PC-9 (cell line): Measurements from ENCODE around the gene CAPN9. TPM values are rescaled to one million over a fixed set of nuclear protein-coding genes. Genes with fewer than 3 reads are reported as not detected.

Experiments
- BruUV-seq: library from RNA; stranded (reverse); fragments of 400-500 nt; replicated peaks from 2 replicates; lab custom pipeline; 2021; lab: Mats Ljungman, UMichigan
- CTCF ChIA-PET: fragments of 300-600 bp; sonication (Branson Sonifier 250); formaldehyde crosslinking; loops from one replicate; lab custom pipeline; 2022; ENCODE audit warnings: antibody characterized with exemption; lab: Charles Lee
- POLR2A ChIA-PET: fragments of 300-600 bp; sonication (Branson Sonifier 250); formaldehyde crosslinking; loops from one replicate; lab custom pipeline; 2022; ENCODE audit warnings: antibody characterized with exemption; ENCODE audit not compliant: unreplicated experiment; lab: Charles Lee
- DNase-seq, 2 experiments: peaks; one replicate each; pipeline versions ENCODE4 v3.0.0 to v3.0.0-alpha.2; 2015 to 2022; ENCODE audit warnings: mixed read lengths in 1 of 2
- H2AFZ ChIP-seq: fragments of 200-600 bp; sonication (generic); 2 replicates; pipeline ENCODE4 v1.8.1; 2017; ENCODE audit warnings: antibody characterized with exemption
- H3F3A ChIP-seq: fragments of 200-600 bp; sonication (generic); 2 replicates; pipeline ENCODE4 v1.8.1; 2017; ENCODE audit warnings: antibody characterized with exemption, mild to moderate bottlenecking, low read depth; ENCODE audit not compliant: insufficient read depth
- H3K27ac ChIP-seq: fragments of 200-600 bp; sonication (generic); 2 replicates; pipeline ENCODE4 v1.6.1; 2016; ENCODE audit warnings: mixed run types
- H3K27me3 ChIP-seq: fragments of 200-600 bp; sonication (generic); 2 replicates; pipeline ENCODE4 v1.6.1; 2016; ENCODE audit warnings: low read depth, mixed run types; ENCODE audit not compliant: insufficient read depth
- H3K36me3 ChIP-seq: fragments of 200-600 bp; sonication (generic); 2 replicates; pipeline ENCODE4 v1.6.1; 2016; ENCODE audit warnings: low read depth, mixed run types
- H3K4me1 ChIP-seq: fragments of 200-600 bp; sonication (generic); replicated peaks from 2 replicates; pipeline ENCODE4 v1.6.1; 2016; ENCODE audit warnings: mixed run types; ENCODE audit not compliant: insufficient read depth
- H3K4me2 ChIP-seq: fragments of 200-600 bp; sonication (generic); 2 replicates; pipeline ENCODE4 v1.6.1; 2017; ENCODE audit warnings: mixed run types
- H3K4me3 ChIP-seq: fragments of 200-600 bp; sonication (generic); 2 replicates; pipeline ENCODE4 v1.6.1; 2016; ENCODE audit warnings: mixed run types
- H3K79me2 ChIP-seq: fragments of 200-600 bp; sonication (generic); 2 replicates; pipeline ENCODE4 v1.6.1; 2017; ENCODE audit warnings: low read depth, mixed run types
- H3K9me2 ChIP-seq: fragments of 200-600 bp; sonication (generic); 2 replicates; pipeline ENCODE4 v1.8.1; 2017; ENCODE audit warnings: mild to moderate bottlenecking; ENCODE audit not compliant: insufficient read depth
- H3K9me3 ChIP-seq: fragments of 200-600 bp; sonication (generic); 2 replicates; pipeline ENCODE4 v1.8.1; 2016; ENCODE audit warnings: low read depth; ENCODE audit not compliant: insufficient read depth
- H4K20me1 ChIP-seq: fragments of 200-600 bp; sonication (generic); 2 replicates; pipeline ENCODE4 v1.8.1; 2017; ENCODE audit not compliant: insufficient read depth
- CTCF ChIP-seq: fragments of 200-600 bp; sonication (generic); conservative IDR thresholded peaks from 2 replicates; pipeline ENCODE4 v1.6.1; 2017; ENCODE audit warnings: mixed run types, antibody characterized with exemption, mild to moderate bottlenecking, moderate library complexity
- EZH2 ChIP-seq: fragments of 200-600 bp; sonication (generic); IDR thresholded peaks from 2 replicates; pipeline ENCODE4 v1.8.0; 2017; ENCODE audit warnings: antibody characterized with exemption, low read depth
- intact Hi-C: fragments of 100-400 bp; cut with micrococcal nuclease; formaldehyde crosslinking; loops from one replicate; pipeline ENCODE4 v1.10.0; 2022; ENCODE audit not compliant: unreplicated experiment
- total RNA-seq: library from RNA; stranded (reverse); gene quantifications from 2 replicates; pipeline ENCODE4 v1.2.3, GENCODE V29; 2021

Gene CAPN9
- total RNA-seq, 1 experiment from 2014 or later: not detected

GRCh38 chr1:230850547-230850946 lies 103.4 kb downstream of the CAPN9 start:
- POLR2A ChIA-PET: no interaction called here
- Histone ChIP-seq H3K27me3 (no peaks in the 10 kb centered on the region), H3K4me1 (no peaks in the 10 kb centered on the region), H3F3A (no peaks in the 10 kb centered on the region), H4K20me1 (no peaks in the 10 kb centered on the region), H3K27ac (no peak overlapping the region), H3K9me2 (no peaks in the 10 kb centered on the region), H3K4me3 (no peak overlapping the region), H3K4me2 (no peak overlapping the region), H3K36me3 (no peaks in the 10 kb centered on the region; the same call in 1 of the 2 replicates), H3K9me3 (no peaks in the 10 kb centered on the region), H2AFZ (no peak overlapping the region), H3K79me2 (no peaks in the 10 kb centered on the region)
- CTCF ChIA-PET: no interaction called here
- BruUV-seq: no TSS peak
- intact Hi-C loops: no loop called here
- no peak for DNase-seq
- TF ChIP-seq CTCF (no peak), EZH2 (no peak)

- Histone ChIP-seq H2AFZ (no peak overlapping the region), H3K79me2 (no peaks in the 10 kb centered on the region), H3K4me3 (no peak overlapping the region), H3K36me3 (no peaks in the 10 kb centered on the region; the same call in 1 of the 2 replicates), H3K27me3 (no peaks in the 10 kb centered on the region), H3F3A (no peaks in the 10 kb centered on the region), H4K20me1 (no peaks in the 10 kb centered on the region), H3K9me3 (no peaks in the 10 kb centered on the region), H3K4me1 (no peaks in the 10 kb centered on the region), H3K4me2 (no peak overlapping the region), H3K9me2 (no peaks in the 10 kb centered on the region), H3K27ac (no peak overlapping the region)
- ChIA-PET POLR2A (no interaction called here), CTCF (no interaction called here)
- intact Hi-C loops: no loop called here
- no peak for DNase-seq
- TF ChIP-seq EZH2: no peak
- no peak for TF ChIP-seq CTCF
- BruUV-seq: no TSS peak
Observed at GRCh38 chr1:230851291-230851691, 104.1 kb downstream of the CAPN9 start.

Other genes with a start within 250 kb of the CAPN9 start
- gene COG2, start 104.9 kb upstream of the CAPN9 start, total RNA-seq: 21.5 and 24.3 TPM in 2 replicates
- gene AGT, start 33.3 kb upstream of the CAPN9 start, total RNA-seq: not detected in 2 replicates
- 20.5 and 24.5 TPM in 2 replicates for gene C1orf198, start 121.1 kb downstream of the CAPN9 start, total RNA-seq
- 7.5 and 10.7 TPM in 2 replicates for gene TTC13, start 231.5 kb downstream of the CAPN9 start, total RNA-seq
- gene ARV1, start 231.7 kb downstream of the CAPN9 start, total RNA-seq: 8.0 and 12.0 TPM in 2 replicates